Upper lobe of right lung (tissue), 1 donor: ENCODE measurements around the gene RPGRIP1L. TPM values are rescaled to one million over a fixed set of nuclear protein-coding genes. Genes with fewer than 3 reads are reported as not detected.
"Not testable (repeated sequence)": the region's sequence is repeated elsewhere in the genome, so short reads cannot be mapped to it uniquely, and the experiment has no call there.

Experiments
- ATAC-seq: fragments of 200-7000 bp; cut with Tn5 transposase; one replicate; pipeline ENCODE4 v1.9.1; 2020; ENCODE audit warnings: mild to moderate bottlenecking, moderate library complexity
- DNase-seq: peaks from one replicate; pipeline ENCODE4 v3.0.0-alpha.2; 2020
- H3K27ac ChIP-seq: fragments of 200-600 bp; one replicate; pipeline ENCODE4 v1.8.0; 2022
- H3K27me3 ChIP-seq: fragments of 200-600 bp; one replicate; pipeline ENCODE4 v1.8.0; 2022; ENCODE audit warnings: mild to moderate bottlenecking
- H3K36me3 ChIP-seq: fragments of 200-600 bp; one replicate; pipeline ENCODE4 v1.8.0; 2022
- H3K4me1 ChIP-seq: fragments of 200-600 bp; one replicate; pipeline ENCODE4 v1.8.0; 2022
- H3K4me3 ChIP-seq: fragments of 200-600 bp; one replicate; pipeline ENCODE4 v1.8.0; 2022; ENCODE audit warnings: mild to moderate bottlenecking
- H3K9me3 ChIP-seq: fragments of 200-600 bp; one replicate; pipeline ENCODE4 v1.8.0; 2022
- intact Hi-C: fragments of 100-400 bp; cut with DNase I; formaldehyde crosslinking; loops from one replicate; pipeline ENCODE4 v1.11.0; 2022
- total RNA-seq: library from RNA; stranded (reverse); fragmentation: NEBNext Ultra II Directional; extraction: Animal tissue kit (Norgen Biotek cat#: 25700); gene quantifications from one replicate; pipeline ENCODE4 v1.2.1, GENCODE V29; 2021
- TF ChIP-seq, protein P1 (sequence below): fragments of 200-600 bp; IDR thresholded peaks from one replicate; pipeline ENCODE4 v1.8.0; 2022; ENCODE audit warnings: antibody characterized with exemption
- donor health status: DM: no; HTN: yes; CAD: no; lungs with severe emphysema.

Gene RPGRIP1L
- total RNA-seq, 1 donor from 2014 or later, result 3.5 TPM

DNA sequence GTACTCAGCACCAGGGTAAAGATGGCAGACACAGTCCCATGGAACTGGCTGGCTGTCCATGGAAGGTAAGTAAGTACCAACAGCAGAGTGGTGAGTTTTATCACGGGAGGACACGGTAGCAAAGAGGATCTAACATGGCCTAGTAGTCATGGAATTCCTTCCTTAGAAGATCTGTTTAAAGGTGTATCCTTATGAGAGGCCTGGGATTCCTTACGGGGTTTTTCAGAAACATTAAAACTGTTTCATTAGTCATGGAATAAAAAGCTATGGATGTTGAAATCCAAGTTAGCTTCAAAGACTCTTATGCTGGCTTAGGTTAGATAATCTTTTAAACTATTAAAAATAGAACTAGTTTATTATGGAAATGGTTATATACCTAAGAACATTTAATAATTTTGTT lies 7.7 kb upstream of the RPGRIP1L start:
- DNase-seq (no peak), ATAC-seq (no peak)
- H3K4me3 ChIP-seq, result no peak overlapping the region
- intact Hi-C loops, result no loop called here
- H3K4me1 ChIP-seq, result peaks cover 10% of the 10 kb centered on the region
- H3K27ac ChIP-seq, result no peak overlapping the region
- no peaks in the 10 kb centered on the region for H3K9me3 ChIP-seq
- no peaks in the 10 kb centered on the region for H3K27me3 ChIP-seq
- H3K36me3 ChIP-seq, result no peaks in the 10 kb centered on the region
- TF ChIP-seq, protein P1, sequence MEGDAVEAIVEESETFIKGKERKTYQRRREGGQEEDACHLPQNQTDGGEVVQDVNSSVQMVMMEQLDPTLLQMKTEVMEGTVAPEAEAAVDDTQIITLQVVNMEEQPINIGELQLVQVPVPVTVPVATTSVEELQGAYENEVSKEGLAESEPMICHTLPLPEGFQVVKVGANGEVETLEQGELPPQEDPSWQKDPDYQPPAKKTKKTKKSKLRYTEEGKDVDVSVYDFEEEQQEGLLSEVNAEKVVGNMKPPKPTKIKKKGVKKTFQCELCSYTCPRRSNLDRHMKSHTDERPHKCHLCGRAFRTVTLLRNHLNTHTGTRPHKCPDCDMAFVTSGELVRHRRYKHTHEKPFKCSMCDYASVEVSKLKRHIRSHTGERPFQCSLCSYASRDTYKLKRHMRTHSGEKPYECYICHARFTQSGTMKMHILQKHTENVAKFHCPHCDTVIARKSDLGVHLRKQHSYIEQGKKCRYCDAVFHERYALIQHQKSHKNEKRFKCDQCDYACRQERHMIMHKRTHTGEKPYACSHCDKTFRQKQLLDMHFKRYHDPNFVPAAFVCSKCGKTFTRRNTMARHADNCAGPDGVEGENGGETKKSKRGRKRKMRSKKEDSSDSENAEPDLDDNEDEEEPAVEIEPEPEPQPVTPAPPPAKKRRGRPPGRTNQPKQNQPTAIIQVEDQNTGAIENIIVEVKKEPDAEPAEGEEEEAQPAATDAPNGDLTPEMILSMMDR, result no peak

DNA sequence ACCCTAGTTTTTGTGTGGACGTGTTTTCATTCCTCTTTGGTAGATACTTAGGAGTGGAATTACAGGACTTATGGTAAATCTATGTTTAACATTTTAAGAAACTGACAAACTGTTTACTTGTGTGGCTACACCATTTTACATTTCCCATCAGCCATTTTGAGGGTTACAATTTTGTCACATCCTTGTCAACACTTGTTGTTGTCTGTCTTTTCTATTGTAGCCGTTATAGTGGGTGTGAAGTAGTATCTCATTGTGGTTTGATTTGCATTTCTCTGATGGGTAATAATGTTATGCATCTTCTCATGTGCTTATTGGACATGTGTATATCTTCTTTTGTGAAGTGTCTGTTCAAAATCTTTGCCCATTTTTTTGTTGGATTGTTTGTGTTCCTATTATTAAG lies 4.8 kb upstream of the RPGRIP1L start:
- TF ChIP-seq, protein P1, result no peak
- Histone ChIP-seq H3K27ac (no peak overlapping the region), H3K27me3 (no peaks in the 10 kb centered on the region), H3K36me3 (no peaks in the 10 kb centered on the region), H3K4me3 (no peak overlapping the region), H3K9me3 (no peaks in the 10 kb centered on the region), H3K4me1 (peaks cover 17% of the 10 kb centered on the region)
- DNase-seq (no peak), ATAC-seq (no peak)
- intact Hi-C loops, result no loop called here

DNA sequence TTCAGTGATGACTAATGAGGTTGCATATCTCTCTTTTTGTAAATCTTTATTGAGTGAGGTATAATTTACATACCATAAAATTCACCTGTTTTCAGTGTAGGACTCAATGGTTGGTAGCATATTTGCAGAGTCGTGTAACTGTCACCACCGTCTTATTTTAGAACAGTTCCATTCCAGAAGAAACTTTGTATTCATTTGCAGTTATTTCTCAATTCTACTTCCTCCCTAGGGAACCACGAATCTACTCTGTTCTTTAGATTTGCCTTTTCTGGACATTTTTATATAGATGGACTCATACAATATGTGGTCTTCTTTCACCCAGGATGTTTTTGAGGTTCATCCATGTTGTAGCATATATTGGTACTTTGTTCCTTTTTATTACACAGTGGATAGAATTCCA lies 4.0 kb upstream of the RPGRIP1L start:
- intact Hi-C loops, result no loop called here
- H3K9me3 ChIP-seq, result no peaks in the 10 kb centered on the region
- no peak overlapping the region for H3K27ac ChIP-seq
- H3K4me3 ChIP-seq, result no peak overlapping the region
- no peak for DNase-seq
- H3K36me3 ChIP-seq, result no peaks in the 10 kb centered on the region
- TF ChIP-seq, protein P1, result no peak
- peaks cover 15% of the 10 kb centered on the region for H3K4me1 ChIP-seq
- ATAC-seq, result no peak
- no peaks in the 10 kb centered on the region for H3K27me3 ChIP-seq

DNA sequence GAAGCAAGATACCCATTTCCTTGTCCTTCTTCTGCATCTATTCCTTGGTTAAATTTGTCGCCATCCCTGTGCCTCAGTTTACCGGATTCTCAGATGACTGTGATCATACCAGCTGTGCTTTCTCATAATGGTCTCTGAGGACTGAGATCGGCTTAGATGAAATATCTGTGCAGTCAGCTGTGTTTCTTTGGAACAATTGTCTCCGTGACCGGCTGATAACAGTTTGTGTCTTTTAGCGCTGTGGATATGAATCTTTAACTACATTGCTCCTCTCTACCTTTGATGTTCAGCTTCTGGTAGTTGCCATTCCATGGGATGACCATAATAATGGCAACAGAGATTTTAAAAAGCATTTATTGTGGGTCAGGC lies 770 bp upstream of the RPGRIP1L start:
- H3K9me3 ChIP-seq, result no peaks in the 10 kb centered on the region
- peaks cover 14% of the 10 kb centered on the region for H3K4me1 ChIP-seq
- peak overlapping the region; percentile 63 for H3K27ac ChIP-seq
- DNase-seq (no peak), ATAC-seq (no peak)
- intact Hi-C loops, result no loop called here
- peak overlapping the region; percentile 66 for H3K4me3 ChIP-seq
- no peaks in the 10 kb centered on the region for H3K27me3 ChIP-seq
- TF ChIP-seq, protein P1, result no peak
- H3K36me3 ChIP-seq, result no peaks in the 10 kb centered on the region

DNA sequence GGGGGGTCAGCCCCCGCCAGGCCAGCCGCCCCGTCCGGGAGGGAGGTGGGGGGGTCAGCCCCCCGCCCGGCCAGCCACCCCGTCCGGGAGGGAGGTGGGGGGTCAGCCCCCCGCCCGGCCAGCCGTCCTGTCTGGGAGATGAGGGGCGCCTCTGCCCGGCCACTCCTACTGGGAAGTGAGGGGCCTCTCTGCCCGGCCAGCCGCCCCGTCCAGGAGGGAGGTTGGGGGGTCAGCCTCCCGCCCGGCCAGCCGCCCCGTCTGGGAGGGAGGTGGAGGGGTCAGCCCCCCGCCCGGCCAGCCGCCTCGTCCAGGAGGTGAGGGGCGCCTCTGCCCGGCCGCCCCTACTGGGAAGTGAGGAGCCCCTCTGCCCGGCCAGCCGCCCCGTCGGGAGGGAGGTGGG lies 5.4 kb downstream of the RPGRIP1L start:
- H3K27ac ChIP-seq, intact Hi-C loops, DNase-seq, H3K36me3 ChIP-seq, H3K4me1 ChIP-seq, H3K27me3 ChIP-seq, ATAC-seq, H3K4me3 ChIP-seq, H3K9me3 ChIP-seq: not testable (repeated sequence)

DNA sequence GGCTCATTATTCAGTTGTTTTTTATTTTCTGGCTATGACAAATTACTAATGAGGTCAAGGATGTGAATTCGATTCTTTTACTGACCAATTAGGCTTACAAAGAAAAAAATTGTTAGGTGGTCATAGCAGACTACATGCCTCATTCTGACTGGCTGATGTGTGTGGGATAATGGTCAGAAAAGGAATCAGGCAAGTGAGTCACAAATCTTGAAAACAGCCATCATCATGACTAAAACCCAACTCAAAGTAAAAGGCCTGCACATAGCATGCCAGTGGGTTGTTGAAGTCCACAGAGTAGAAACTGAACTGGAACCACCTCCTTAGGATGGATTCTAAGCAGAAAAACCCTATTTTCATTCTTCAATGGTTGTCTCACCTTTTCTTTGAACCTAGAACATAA lies 8.6 kb downstream of the RPGRIP1L start:
- ATAC-seq, result no peak
- no peaks in the 10 kb centered on the region for H3K36me3 ChIP-seq
- TF ChIP-seq, protein P1, result no peak
- intact Hi-C loops, result no loop called here
- H3K27ac ChIP-seq, result no peak overlapping the region
- DNase-seq, result no peak
- H3K9me3 ChIP-seq, result no peaks in the 10 kb centered on the region
- no peaks in the 10 kb centered on the region for H3K4me1 ChIP-seq
- H3K4me3 ChIP-seq, result no peak overlapping the region
- no peaks in the 10 kb centered on the region for H3K27me3 ChIP-seq
